GM19099 (cell line): Measurements from ENCODE around the gene TTYH1.

Experiments
- POLR2A ChIP-seq: IDR thresholded peaks from 3 replicates; pipeline ENCODE4 v1.6.1; 2011; ENCODE audit warnings: low read depth; ENCODE audit not compliant: insufficient read length; ENCODE audit errors: extremely low read depth

Gene TTYH1

GRCh38 chr19:54449701-54450069 lies 34.4 kb downstream of the TTYH1 start:
- no peak for TF ChIP-seq POLR2A

- no peak for TF ChIP-seq POLR2A
Observed at GRCh38 chr19:54451331-54451871, 36.1 kb downstream of the TTYH1 start.

GRCh38 chr19:54451997-54452396 lies 36.7 kb downstream of the TTYH1 start:
- TF ChIP-seq POLR2A = no peak

- TF ChIP-seq POLR2A = no peak
Observed at GRCh38 chr19:54452626-54453025, 37.4 kb downstream of the TTYH1 start.

GRCh38 chr19:54453921-54454780 lies 38.9 kb downstream of the TTYH1 start:
- no peak for TF ChIP-seq POLR2A

GRCh38 chr19:54454781-54455675 lies 39.8 kb downstream of the TTYH1 start:
- TF ChIP-seq POLR2A = no peak

- TF ChIP-seq POLR2A = no peak
Observed at GRCh38 chr19:54455786-54456422, 40.6 kb downstream of the TTYH1 start.

GRCh38 chr19:54456423-54457373 lies 41.4 kb downstream of the TTYH1 start:
- TF ChIP-seq POLR2A = no peak

GRCh38 chr19:54457773-54458647 lies 42.7 kb downstream of the TTYH1 start:
- no peak for TF ChIP-seq POLR2A

GRCh38 chr19:54458648-54459281 lies 43.5 kb downstream of the TTYH1 start:
- no peak for TF ChIP-seq POLR2A

GRCh38 chr19:54459282-54460229 lies 44.3 kb downstream of the TTYH1 start:
- no peak for TF ChIP-seq POLR2A
